Panc1 (cell line): Measurements from ENCODE around the gene GMPR.

Experiments used
- CTCF ChIP-seq: fragments of 450-650 bp; IDR thresholded peaks from 2 replicates; pipeline ENCODE4 v1.5.1; 2017; ENCODE audit warnings: mild to moderate bottlenecking
- POLR2AphosphoS5 ChIP-seq: IDR thresholded peaks from 2 replicates; pipeline ENCODE4 v1.6.1; 2012; ENCODE audit warnings: mild to moderate bottlenecking, low read depth, low read length, moderate library complexity
- REST ChIP-seq, 2 experiments: IDR thresholded peaks; 2 replicates each; pipeline ENCODE4 v1.6.1; 2011 to 2012; ENCODE audit warnings: low read depth in 2 of 2, control low read depth in 1 of 2, low read length in 1 of 2, mild to moderate bottlenecking in 1 of 2, moderate library complexity in 1 of 2; ENCODE audit not compliant: insufficient read depth in 1 of 2
- SIN3A ChIP-seq: IDR thresholded peaks from 2 replicates; pipeline ENCODE4 v1.6.1; 2012; ENCODE audit warnings: low read depth, mild to moderate bottlenecking, low read length, moderate library complexity, borderline replicate concordance; ENCODE audit not compliant: insufficient read depth
- TCF7L2 ChIP-seq: IDR thresholded peaks from 2 replicates; pipeline ENCODE4 v1.6.1; 2011; ENCODE audit warnings: mild to moderate bottlenecking, low read depth, low read length, inconsistent platforms

- TF ChIP-seq CTCF (no peak), POLR2AphosphoS5 (no peak), REST (IDR thresholded peaks at IDR 0.05; ENCODE audit: insufficient read depth in 1 of 2, low read depth in 2 of 2, low read length in 1 of 2) (no peak), SIN3A (no peak), TCF7L2 (no peak)
Measured at GRCh38 chr6:16257999-16258708, 19.8 kb downstream of the GMPR start.
